Fibroblast of lung (primary cell): Measurements from ENCODE around the gene USH2A. TPM values are rescaled to one million over a fixed set of nuclear protein-coding genes. Genes with fewer than 3 reads are reported as not detected.

Experiments
- DNase-seq, 2 donors: peaks; one replicate each; pipeline versions ENCODE4 v3.0.0 to v3.0.0-alpha.2; 2010; ENCODE audit warnings: low read depth in 2 of 2
- H2AFZ ChIP-seq: 2 replicates; pipeline ENCODE4 v1.5.1; 2012; ENCODE audit warnings: low read length, control low read depth, inconsistent platforms
- H3K27ac ChIP-seq: 2 replicates; pipeline ENCODE4 v1.5.1; 2011; ENCODE audit warnings: low read length, control low read depth; ENCODE audit not compliant: insufficient read depth
- H3K27me3 ChIP-seq: 2 replicates; pipeline ENCODE4 v1.5.1; 2011; ENCODE audit warnings: mild to moderate bottlenecking, low read length; ENCODE audit not compliant: control insufficient read depth, insufficient read depth
- H3K36me3 ChIP-seq: 2 replicates; pipeline ENCODE4 v1.5.1; 2011; ENCODE audit warnings: low read length; ENCODE audit not compliant: control insufficient read depth, insufficient read depth
- H3K4me1 ChIP-seq: 2 replicates; pipeline ENCODE4 v1.5.1; 2011; ENCODE audit warnings: low read length; ENCODE audit not compliant: control insufficient read depth, insufficient read depth; ENCODE audit errors: extremely low read depth
- H3K4me2 ChIP-seq: 2 replicates; pipeline ENCODE4 v1.5.1; 2011; ENCODE audit warnings: low read length, control low read depth; ENCODE audit not compliant: insufficient read depth; ENCODE audit errors: extremely low read depth
- H3K4me3 ChIP-seq, 4 experiments: fragments of 200-600 bp in 1 of 4; sonication (generic) in 1 of 4; replicated peaks in 1 of 4; 2 replicates each; pipeline ENCODE4 v1.5.1; 2011 to 2016; ENCODE audit warnings: low read length in 4 of 4, low read depth in 3 of 4, mild to moderate bottlenecking in 3 of 4, control low read depth in 2 of 4, inconsistent platforms in 1 of 4, mixed read lengths in 1 of 4; ENCODE audit not compliant: insufficient read depth in 1 of 4; ENCODE audit errors: control extremely low read depth in 1 of 4
- H3K79me2 ChIP-seq: 2 replicates; pipeline ENCODE4 v1.5.1; 2012; ENCODE audit warnings: mild to moderate bottlenecking, low read length, inconsistent platforms; ENCODE audit not compliant: control insufficient read depth, insufficient read depth
- H3K9ac ChIP-seq: 2 replicates; pipeline ENCODE4 v1.5.1; 2011; ENCODE audit warnings: mild to moderate bottlenecking, low read length, control low read depth; ENCODE audit not compliant: insufficient read depth
- H3K9me3 ChIP-seq: 2 replicates; pipeline ENCODE4 v1.5.1; 2012; ENCODE audit warnings: low read depth, low read length; ENCODE audit not compliant: control insufficient read depth, insufficient read depth
- H4K20me1 ChIP-seq: 2 replicates; pipeline ENCODE4 v1.5.1; 2011; ENCODE audit warnings: low read length; ENCODE audit not compliant: control insufficient read depth, insufficient read depth; ENCODE audit errors: extremely low read depth
- CTCF ChIP-seq, 2 donors: IDR thresholded peaks in 1 of 2; conservative IDR thresholded peaks in 1 of 2; 1 replicate in 1 of 2; 2 replicates in 1 of 2; pipeline ENCODE4 v1.5.1; 2011 to 2012; ENCODE audit warnings: low read length in 2 of 2, control low read depth in 1 of 2, inconsistent platforms in 1 of 2, low read depth in 1 of 2, mild to moderate bottlenecking in 1 of 2
- EZH2 ChIP-seq: IDR thresholded peaks from 2 replicates; pipeline ENCODE4 v1.5.1; 2012; ENCODE audit warnings: low read length, control low read depth, mild to moderate bottlenecking; ENCODE audit errors: missing control alignments
- polyA plus RNA-seq, 2 donors: library from polyadenylated mRNA; depleted of rRNA in 1 of 2; stranded (reverse) in 1 of 2; unstranded in 1 of 2; fragments of >200 nt; gene quantifications; 2 replicates each; pipeline ENCODE4 v1.2.1, GENCODE V29; 2011 to 2012; ENCODE audit warnings: missing spikeins in 1 of 2
- total RNA-seq: library from RNA; depleted of rRNA; stranded (reverse); fragments of >200 nt; gene quantifications from 2 replicates; pipeline ENCODE4 v1.2.1, GENCODE V29; 2014

The USH2A gene
- total and polyA plus RNA-seq, 2 donors (not counting 1 experiment from before 2014, with no cell fraction given) = under 0.01 to 0.01 TPM

DNA sequence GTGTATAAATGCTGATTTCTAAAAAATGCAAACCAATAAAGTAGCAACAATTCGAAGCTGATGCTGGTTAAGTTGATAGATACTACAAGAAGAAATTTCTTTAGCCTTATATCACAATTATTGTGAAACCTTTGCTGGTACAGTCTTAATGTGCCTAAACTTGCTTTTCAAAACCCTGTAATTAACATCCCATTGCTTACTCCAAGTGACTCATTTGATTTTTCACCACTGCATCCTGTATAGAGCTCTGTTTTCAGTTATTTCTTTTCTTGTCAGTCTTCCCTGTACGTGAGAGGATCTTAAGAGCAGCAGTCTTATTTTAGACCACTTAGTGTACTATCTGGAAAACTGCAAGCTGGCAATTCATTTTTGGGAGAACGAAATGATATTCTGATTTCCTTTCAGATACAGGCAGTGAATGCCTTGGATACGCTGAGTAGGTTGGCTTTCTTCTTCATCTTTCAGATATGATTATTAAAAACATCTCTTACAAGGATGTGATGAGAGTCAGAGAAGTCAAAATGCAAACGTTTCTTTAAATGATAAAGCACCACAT, 645.8 kb downstream of the USH2A start:
- H3K27me3 ChIP-seq = no peaks in the 10 kb centered on the region
- no peak overlapping the region for H3K9ac ChIP-seq
- H3K4me3 ChIP-seq = no peak overlapping the region
- TF ChIP-seq EZH2 (no peak), CTCF (conservative IDR thresholded peaks at IDR 0.05 in 1 of 2, IDR thresholded peaks at IDR 0.05 in 1 of 2; ENCODE audit: low read depth in 1 of 2, low read length in 2 of 2) (no peak)
- H3K27ac ChIP-seq = no peak overlapping the region
- H3K4me1 ChIP-seq = peaks cover 3% of the 10 kb centered on the region
- H4K20me1 ChIP-seq = no peaks in the 10 kb centered on the region
- no peak overlapping the region for H3K4me2 ChIP-seq
- peak; percentile 11 to 14 for DNase-seq
- H2AFZ ChIP-seq = no peak overlapping the region
- H3K36me3 ChIP-seq = no peaks in the 10 kb centered on the region
- no peaks in the 10 kb centered on the region for H3K79me2 ChIP-seq
- H3K9me3 ChIP-seq = no peaks in the 10 kb centered on the region

DNA sequence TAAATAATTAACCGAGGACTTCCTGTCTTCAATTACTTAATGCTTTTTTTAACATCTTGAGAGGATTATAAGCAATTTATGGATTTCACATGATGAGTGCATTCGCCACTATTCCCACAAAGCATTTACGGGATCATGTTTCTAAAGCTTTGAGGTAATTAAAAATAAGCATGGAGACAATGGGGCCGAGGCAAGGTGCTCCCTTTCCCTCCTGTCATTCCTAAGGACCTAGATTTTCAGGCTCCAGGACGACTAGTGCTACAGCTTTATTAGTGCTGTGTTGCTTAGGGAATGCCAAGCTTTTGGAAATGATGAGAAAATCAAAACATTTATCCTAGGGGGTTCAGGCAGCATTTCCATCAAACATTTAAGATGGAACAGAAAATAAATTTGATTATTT, 646.9 kb downstream of the USH2A start:
- Histone ChIP-seq H2AFZ (no peak overlapping the region), H3K9me3 (no peaks in the 10 kb centered on the region), H3K9ac (no peak overlapping the region), H3K27ac (no peak overlapping the region), H3K36me3 (no peaks in the 10 kb centered on the region), H3K79me2 (no peaks in the 10 kb centered on the region), H3K4me3 (no peak overlapping the region), H4K20me1 (no peaks in the 10 kb centered on the region), H3K4me1 (peaks cover 3% of the 10 kb centered on the region), H3K27me3 (no peaks in the 10 kb centered on the region), H3K4me2 (no peak overlapping the region)
- TF ChIP-seq EZH2 (no peak), CTCF (conservative IDR thresholded peaks at IDR 0.05 in 1 of 2, IDR thresholded peaks at IDR 0.05 in 1 of 2; ENCODE audit: low read depth in 1 of 2, low read length in 2 of 2) (no peak)
- no peak for DNase-seq

DNA sequence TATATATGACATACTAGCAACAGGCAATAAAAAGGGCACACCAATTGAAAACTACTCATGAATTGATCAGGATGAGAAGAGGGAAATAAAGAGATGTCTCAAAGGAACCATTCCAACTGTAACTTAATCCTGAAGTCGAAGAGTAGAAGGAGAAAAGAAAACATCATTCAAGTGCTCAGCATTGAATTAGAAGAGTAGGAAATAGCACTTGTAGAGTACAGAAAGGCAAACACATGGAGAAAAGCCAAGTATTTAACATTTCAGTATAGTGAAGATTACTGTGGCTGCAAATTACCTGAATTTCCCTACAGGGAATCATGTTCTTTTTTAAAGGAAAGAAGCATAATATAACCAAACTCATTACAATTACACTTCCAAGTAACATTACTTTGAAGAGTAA, 651.1 kb downstream of the USH2A start:
- no peaks in the 10 kb centered on the region for H3K36me3 ChIP-seq
- DNase-seq = no peak
- no peak for TF ChIP-seq EZH2
- no peak for TF ChIP-seq CTCF (conservative IDR thresholded peaks at IDR 0.05 in 1 of 2, IDR thresholded peaks at IDR 0.05 in 1 of 2; ENCODE audit: low read depth in 1 of 2, low read length in 2 of 2)

More for the DNA sequence above, 651.1 kb downstream of the USH2A start:
- no peaks in the 10 kb centered on the region for H3K9me3 ChIP-seq
- no peak overlapping the region for H3K27ac ChIP-seq
- no peaks in the 10 kb centered on the region for H3K4me1 ChIP-seq
- H3K4me2 ChIP-seq = no peak overlapping the region
- H2AFZ ChIP-seq = no peak overlapping the region
- no peaks in the 10 kb centered on the region for H3K27me3 ChIP-seq
- no peak overlapping the region for H3K4me3 ChIP-seq
- H4K20me1 ChIP-seq = no peaks in the 10 kb centered on the region
- no peak overlapping the region for H3K9ac ChIP-seq
- no peaks in the 10 kb centered on the region for H3K79me2 ChIP-seq
